Posterior cingulate gyrus (tissue), 11 donors: Measurements from ENCODE around the gene METTL13.

Source experiments
- DNase-seq, 10 donors: peaks; one replicate each; pipeline versions ENCODE4 v3.0.0 to v3.0.0-alpha.2; 2020 to 2021; ENCODE audit warnings: mixed read lengths in 3 of 10
- intact Hi-C: fragments of 100-400 bp; cut with DNase I; formaldehyde crosslinking; loops from one replicate; pipeline ENCODE4 v1.15.1; 2023

The METTL13 gene

GRCh38 chr1:171758011-171758410 lies 23.4 kb upstream of the METTL13 start:
- intact Hi-C loops: no loop called here
- DNase-seq: no peak

- intact Hi-C loops: no loop called here
- peak in 2 of 10 donors; percentile 21 to 78 for DNase-seq
Measured at GRCh38 chr1:171762143-171762563, 19.3 kb upstream of the METTL13 start.

- intact Hi-C loops: no loop called here
- peak in 2 of 10 donors; percentile 61 to 73 for DNase-seq
Measured at GRCh38 chr1:171763764-171764163, 17.7 kb upstream of the METTL13 start.

GRCh38 chr1:171769171-171769570 lies 12.3 kb upstream of the METTL13 start:
- no peak for DNase-seq
- intact Hi-C loops: no loop called here

GRCh38 chr1:171769754-171770153 lies 11.7 kb upstream of the METTL13 start:
- intact Hi-C loops: no loop called here
- DNase-seq: no peak

GRCh38 chr1:171772312-171772711 lies 9.1 kb upstream of the METTL13 start:
- DNase-seq: no peak
- intact Hi-C loops: no loop called here

GRCh38 chr1:171780583-171781175 lies 781 bp upstream of the METTL13 start:
- intact Hi-C loops: loop anchor here (1.0 to 10.0 kb wide), 2 partner anchors 38 to 136 kb away; partner anchors contain the start of gene VAMP4
- DNase-seq: peak in 1 of 10 donors; percentile 69

GRCh38 chr1:171783816-171784530 lies 2.5 kb downstream of the METTL13 start:
- peak in 1 of 10 donors; percentile 73 for DNase-seq
- intact Hi-C loops: loop anchor here (10.0 kb wide), 1 partner anchor 139 kb away; no protein-coding TSS in a partner anchor

GRCh38 chr1:171784784-171785183 lies 3.3 kb downstream of the METTL13 start:
- DNase-seq: no peak
- intact Hi-C loops: loop anchor here (10.0 kb wide), 1 partner anchor 140 kb away; no protein-coding TSS in a partner anchor

GRCh38 chr1:171785766-171786165 lies 4.3 kb downstream of the METTL13 start:
- intact Hi-C loops: loop anchor here (10.0 kb wide), 1 partner anchor 141 kb away; no protein-coding TSS in a partner anchor
- DNase-seq: no peak

- no peak for DNase-seq
- intact Hi-C loops: loop anchor here (10.0 kb wide), 1 partner anchor 142 kb away; no protein-coding TSS in a partner anchor
Measured at GRCh38 chr1:171786534-171786933, 5.1 kb downstream of the METTL13 start.

GRCh38 chr1:171787686-171788480 lies 6.4 kb downstream of the METTL13 start:
- DNase-seq: no peak
- intact Hi-C loops: loop anchor here (10.0 kb wide), 1 partner anchor 143 kb away; no protein-coding TSS in a partner anchor

- DNase-seq: no peak
- intact Hi-C loops: loop anchor here (10.0 kb wide), 1 partner anchor 144 kb away; no protein-coding TSS in a partner anchor
Measured at GRCh38 chr1:171788696-171789095, 7.2 kb downstream of the METTL13 start.

GRCh38 chr1:171790318-171790717 lies 8.9 kb downstream of the METTL13 start:
- no peak for DNase-seq
- intact Hi-C loops: no loop called here

GRCh38 chr1:171792656-171793369 lies 11.4 kb downstream of the METTL13 start:
- DNase-seq: no peak
- intact Hi-C loops: no loop called here

- intact Hi-C loops: no loop called here
- DNase-seq: no peak
Measured at GRCh38 chr1:171793636-171794035, 12.2 kb downstream of the METTL13 start.

- no peak for DNase-seq
- intact Hi-C loops: no loop called here
Measured at GRCh38 chr1:171794085-171794484, 12.6 kb downstream of the METTL13 start.

GRCh38 chr1:171796592-171796991 lies 15.1 kb downstream of the METTL13 start:
- DNase-seq: no peak

GRCh38 chr1:171798311-171798710 lies 16.9 kb downstream of the METTL13 start:
- intact Hi-C loops: no loop called here
- DNase-seq: no peak

More at GRCh38 chr1:171796592-171796991, 15.1 kb downstream of the METTL13 start:
- intact Hi-C loops: no loop called here

- DNase-seq: no peak
- intact Hi-C loops: no loop called here
Measured at GRCh38 chr1:171798765-171799164, 17.3 kb downstream of the METTL13 start.
